CD1c-positive myeloid dendritic cell (primary cell): ENCODE measurements around the gene RNF144A.

ENCODE experiments used
- DNase-seq: peaks from one replicate; pipeline ENCODE4 v3.0.0-alpha.2; 2016; ENCODE audit errors: extremely low spot score

RNF144A gene

GRCh38 chr2:7007488-7007845, 90.3 kb downstream of the RNF144A start:
- no peak for DNase-seq

GRCh38 chr2:7007846-7008741, 90.9 kb downstream of the RNF144A start:
- DNase-seq: peak; percentile 80

GRCh38 chr2:7009207-7009911, 92.1 kb downstream of the RNF144A start:
- DNase-seq: no peak

- no peak for DNase-seq
These were observed 93.3 kb downstream of the RNF144A start for GRCh38 chr2:7010391-7011054.

- DNase-seq: no peak
These were observed 94.3 kb downstream of the RNF144A start for GRCh38 chr2:7011356-7012083.

GRCh38 chr2:7012141-7012764, 95.0 kb downstream of the RNF144A start:
- no peak for DNase-seq

- DNase-seq: no peak
These were observed 96.4 kb downstream of the RNF144A start for GRCh38 chr2:7013471-7014160.

- peak; percentile 50 for DNase-seq
These were observed 97.0 kb downstream of the RNF144A start for GRCh38 chr2:7014174-7014640.

GRCh38 chr2:7015007-7015950, 98.1 kb downstream of the RNF144A start:
- DNase-seq: peak; percentile 30

GRCh38 chr2:7016148-7016547, 98.9 kb downstream of the RNF144A start:
- DNase-seq: no peak

- no peak for DNase-seq
These were observed 99.5 kb downstream of the RNF144A start for GRCh38 chr2:7016601-7017211.

- DNase-seq: no peak
These were observed 100.6 kb downstream of the RNF144A start for GRCh38 chr2:7017671-7018281.

GRCh38 chr2:7018282-7018701, 101.1 kb downstream of the RNF144A start:
- no peak for DNase-seq

- DNase-seq: no peak
These were observed 101.6 kb downstream of the RNF144A start for GRCh38 chr2:7018767-7019166.

- no peak for DNase-seq
These were observed 102.0 kb downstream of the RNF144A start for GRCh38 chr2:7019191-7019590.

- no peak for DNase-seq
These were observed 102.8 kb downstream of the RNF144A start for GRCh38 chr2:7020059-7020458.

GRCh38 chr2:7020468-7020867, 103.3 kb downstream of the RNF144A start:
- DNase-seq: no peak

GRCh38 chr2:7020939-7021470, 103.8 kb downstream of the RNF144A start:
- DNase-seq: no peak
